SHP77 (cell line): Measurements from ENCODE around the gene PAPPA2.

Source experiments
- DNase-seq, 2 experiments: peaks; one replicate each; lab custom pipeline; 2025; lab: John Stamatoyannopoulos, UW

The PAPPA2 gene

DNA sequence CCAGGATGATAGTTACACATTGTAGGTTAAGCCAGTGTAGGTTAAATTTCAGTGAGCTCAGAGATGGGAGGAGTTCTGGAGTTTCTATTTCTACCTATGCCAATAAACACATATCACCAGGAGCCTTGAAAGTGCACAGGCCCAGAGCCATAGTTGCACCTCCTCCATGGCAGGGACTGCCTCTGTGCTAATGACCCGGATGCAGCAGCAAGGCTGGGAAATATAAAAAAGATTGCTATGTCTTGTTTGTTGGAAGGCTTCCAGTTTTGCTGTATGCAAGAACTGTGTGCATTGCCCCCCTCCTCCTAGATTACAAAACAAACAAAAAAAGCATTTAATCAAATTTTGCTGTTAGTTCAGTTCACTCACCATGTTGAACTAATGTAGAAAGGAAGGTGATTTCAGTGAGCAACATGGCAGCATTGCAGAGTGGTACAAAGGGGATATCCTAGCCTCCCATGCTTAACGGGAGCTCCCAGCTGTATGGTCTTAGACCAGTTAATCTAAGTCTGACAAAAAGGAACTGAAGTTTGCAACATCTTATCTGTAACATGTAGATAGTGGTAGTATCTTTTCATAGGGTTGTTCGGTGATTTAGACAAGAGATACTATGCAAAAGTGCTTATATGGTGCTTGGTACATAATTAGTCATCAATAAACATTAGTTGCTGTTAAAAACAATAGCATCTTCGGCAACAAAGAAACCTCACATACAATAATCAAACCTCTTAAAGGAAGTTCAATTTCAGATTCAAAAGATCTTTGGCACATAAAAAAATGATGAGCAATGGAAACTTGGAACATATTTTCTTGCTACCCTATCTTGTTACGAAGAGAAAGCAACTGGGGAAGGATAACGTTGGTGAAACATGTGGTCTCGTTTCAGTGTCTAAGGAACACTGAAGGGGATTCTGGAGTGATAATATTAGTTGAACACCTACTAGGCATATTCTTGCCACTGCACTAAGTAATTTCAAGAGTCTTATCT, 392.1 kb downstream of the PAPPA2 start:
- DNase-seq: peak in 1 of 2 experiments; percentile 6

DNA sequence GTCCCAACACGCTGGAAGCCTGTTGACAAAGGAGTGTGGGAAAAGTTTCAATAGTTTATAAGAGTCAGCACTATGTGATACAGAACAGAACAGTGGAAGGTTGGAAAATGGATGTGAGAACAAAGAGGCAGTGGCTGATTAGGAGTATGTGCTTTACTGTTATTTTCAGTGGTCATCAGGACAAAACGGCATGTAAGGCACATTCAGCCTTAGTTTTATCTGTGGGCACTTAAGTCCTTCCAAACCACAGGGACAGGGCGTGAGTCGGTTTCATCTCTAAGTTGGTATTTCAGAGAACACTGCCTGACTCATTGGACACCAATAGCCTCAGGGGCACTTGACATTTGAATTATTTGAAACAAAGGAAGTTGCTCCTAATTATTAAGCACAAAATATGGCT, 394.7 kb downstream of the PAPPA2 start:
- no peak for DNase-seq

DNA sequence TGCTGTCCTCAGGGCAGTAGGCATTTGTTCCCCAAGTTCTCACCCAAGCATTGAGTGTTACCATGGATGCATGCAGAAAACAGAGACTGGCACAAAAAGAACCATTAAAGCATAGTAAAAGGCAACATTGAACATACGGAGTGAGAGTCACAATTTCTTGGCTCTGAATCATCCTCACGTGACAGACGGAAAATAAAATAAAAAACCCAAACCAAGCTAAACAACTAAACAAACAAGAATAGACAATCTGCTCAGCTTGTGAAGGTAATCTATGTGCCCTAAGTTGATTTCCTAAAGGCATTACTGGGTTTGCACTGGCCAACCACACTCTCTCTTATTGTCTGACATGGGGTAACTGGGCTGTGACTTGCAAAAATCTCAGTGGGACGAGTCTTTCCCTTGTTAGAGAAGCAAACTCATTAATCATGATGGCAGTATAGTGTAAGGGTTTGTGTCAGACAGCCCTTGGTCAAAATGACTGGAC, 395.5 kb downstream of the PAPPA2 start:
- DNase-seq: no peak

DNA sequence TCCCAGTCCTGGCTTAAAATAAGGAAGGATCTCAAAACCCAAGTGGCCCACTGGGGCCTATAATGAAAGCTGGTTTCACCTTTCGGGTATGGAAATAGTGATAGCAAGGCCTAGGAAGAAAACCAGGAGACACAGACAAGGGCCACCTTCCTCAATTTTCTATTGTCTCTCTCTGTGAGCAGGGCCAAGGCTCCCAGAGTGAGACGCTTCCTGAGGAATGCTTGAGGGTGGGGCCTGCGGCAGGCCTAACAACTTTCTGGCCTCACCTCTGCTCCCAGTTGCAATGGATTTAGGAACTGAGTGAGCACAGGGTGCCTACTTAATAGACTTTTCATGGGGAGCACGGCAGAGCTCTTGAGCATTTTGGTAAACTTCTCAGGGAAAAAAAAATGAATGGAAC, 400.6 kb downstream of the PAPPA2 start:
- DNase-seq: no peak

DNA sequence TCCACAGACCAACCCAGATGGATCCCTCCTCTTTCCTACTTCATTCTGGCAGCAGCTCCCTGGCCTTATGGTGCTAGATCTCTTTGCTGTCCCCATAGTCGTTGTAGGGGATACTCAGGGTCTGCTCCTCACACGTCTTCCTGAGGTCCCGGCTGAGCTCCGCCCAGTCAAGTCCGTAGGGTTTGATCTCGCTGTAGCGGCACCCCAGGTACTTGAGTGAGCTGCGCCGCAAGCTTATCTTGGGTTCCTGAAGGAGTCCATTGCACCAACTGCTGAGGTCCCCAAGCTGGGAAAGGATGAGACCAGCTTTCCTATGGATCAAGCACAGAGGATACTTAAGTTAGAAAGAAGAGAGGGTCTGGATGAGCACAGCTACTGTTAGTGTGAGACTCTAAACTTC, 401.2 kb downstream of the PAPPA2 start:
- no peak for DNase-seq

DNA sequence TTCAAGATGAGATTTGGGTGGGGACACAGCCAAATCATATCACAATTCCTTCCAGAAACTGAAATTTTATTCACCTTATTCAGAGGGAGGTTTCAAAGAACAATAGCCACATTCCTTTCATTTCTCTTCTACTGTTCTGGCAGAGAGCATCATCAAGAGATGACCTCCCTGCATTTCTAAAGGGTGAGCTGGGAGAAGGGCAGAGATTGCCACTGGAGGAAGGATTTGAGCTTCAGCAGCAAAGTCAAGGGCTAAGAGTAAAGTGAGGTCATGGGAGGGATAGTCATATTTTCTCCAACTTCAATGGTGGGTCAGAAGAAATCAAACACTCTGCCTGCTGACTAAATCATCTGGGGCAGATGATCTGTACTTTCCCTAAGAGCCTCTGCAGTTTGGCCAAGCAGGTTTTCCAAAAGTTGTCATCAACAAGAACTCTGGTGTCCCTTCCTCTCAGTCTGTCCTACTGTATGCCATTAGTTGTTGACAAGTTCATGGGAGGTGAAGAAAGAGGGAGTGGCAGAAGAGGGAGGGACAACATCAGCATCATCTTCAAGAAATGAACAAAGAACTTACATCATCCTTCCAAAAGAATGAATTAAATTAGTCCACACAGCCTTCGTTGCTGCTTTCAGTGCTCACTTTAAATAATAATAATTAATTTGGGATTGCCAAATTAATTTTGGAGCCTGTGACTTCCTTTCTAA, 403.2 kb downstream of the PAPPA2 start:
- no peak for DNase-seq

DNA sequence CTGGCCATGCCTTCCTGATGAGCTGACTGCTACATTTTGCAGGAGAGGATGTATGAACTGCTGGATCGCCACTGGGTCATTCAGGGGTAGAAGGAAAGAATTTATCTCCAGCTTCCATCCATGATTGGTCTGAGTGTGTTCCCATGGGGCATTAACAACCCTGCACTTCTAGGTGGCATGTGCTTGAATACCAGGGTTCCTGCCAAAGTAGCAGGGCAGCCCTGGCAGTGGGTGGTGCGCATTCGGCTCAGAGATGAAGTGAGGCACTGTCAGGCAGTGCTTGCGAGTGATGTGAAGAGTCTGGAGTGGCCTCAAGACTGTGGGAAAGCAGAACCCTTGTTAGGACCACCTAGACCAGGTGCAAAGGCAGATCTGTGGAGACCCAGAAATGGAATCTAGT, 406.6 kb downstream of the PAPPA2 start:
- DNase-seq: no peak

DNA sequence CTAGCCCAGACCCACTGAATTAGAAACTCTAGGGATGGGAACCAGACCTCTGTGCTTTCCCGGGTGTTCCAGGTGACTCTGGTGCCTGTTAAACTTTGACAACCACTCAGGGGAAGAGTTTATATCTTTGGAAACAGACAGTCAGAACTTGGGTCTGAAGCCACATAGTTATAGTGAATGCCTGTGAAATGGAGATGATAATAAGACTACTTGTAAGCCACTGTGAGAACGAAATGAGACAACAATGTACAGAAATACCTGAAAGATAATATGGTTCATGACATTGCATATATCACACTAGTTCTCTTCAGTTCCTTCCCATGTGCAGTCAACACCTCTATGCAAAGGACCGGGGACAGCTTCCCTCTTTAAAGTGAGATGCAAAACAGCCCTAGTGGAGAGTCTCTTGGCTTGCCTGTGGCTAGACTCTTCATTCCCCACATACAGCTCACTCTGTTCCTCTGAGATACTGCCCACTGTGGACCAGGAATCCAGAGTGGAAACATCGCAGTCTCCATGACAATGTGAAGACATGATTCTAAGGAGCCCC, 414.1 kb downstream of the PAPPA2 start:
- DNase-seq: no peak

DNA sequence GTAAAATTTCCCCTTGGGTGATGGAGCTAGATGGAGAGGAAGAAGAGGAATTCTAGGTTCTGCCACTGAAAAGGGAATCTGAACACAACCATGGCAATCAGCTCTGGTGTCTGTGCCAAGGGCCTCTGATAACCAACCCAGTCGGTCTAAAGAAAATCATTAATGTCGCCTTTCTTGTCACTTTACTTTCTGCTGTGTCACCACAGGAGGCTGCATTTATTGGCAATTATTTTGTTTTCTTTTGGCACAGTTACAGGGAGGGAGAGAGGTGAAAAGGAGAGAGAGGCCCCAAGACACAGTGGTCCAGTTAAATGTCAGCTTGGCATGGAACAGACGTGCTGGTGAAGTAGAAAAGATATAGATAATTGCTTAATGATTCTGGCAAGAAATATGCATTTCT, 414.6 kb downstream of the PAPPA2 start:
- no peak for DNase-seq

DNA sequence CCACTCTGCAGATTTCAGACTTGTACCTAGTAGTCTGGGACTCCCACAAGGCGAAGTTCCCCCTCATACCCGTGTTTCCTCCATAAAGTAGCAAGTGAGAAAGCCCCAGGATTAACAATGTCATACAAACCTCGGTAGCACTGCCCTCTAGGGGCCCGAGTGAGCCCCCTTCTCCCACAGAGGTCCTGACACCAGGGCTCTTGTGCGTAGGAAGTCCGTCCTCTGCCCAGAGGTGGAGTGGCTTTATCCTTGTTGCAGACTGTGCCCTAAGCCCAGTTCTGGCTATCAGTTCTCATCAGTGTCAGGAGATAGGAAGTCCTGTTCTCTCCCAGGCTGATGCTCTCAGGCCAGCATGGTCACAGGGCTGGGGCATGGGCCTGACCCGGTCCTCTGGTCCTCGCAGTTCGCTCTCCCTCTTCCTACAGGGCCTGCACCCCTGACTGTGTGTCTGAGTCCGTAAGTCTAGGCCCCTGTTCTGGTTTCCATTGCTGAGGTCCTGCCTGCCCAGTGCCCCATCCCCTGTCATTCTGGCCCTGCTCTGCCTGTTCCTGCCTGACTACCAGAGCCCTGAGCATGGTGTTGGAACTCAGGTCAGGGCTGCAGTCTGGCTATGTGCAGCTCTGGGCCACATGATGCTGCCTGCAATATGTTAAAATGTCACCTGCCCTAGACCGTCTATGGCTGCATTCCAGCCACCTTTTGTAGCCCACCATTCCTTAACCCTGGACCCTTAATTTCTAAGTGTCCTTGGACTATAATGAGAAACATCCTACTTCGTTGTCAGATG, 416.0 kb downstream of the PAPPA2 start:
- DNase-seq: no peak

DNA sequence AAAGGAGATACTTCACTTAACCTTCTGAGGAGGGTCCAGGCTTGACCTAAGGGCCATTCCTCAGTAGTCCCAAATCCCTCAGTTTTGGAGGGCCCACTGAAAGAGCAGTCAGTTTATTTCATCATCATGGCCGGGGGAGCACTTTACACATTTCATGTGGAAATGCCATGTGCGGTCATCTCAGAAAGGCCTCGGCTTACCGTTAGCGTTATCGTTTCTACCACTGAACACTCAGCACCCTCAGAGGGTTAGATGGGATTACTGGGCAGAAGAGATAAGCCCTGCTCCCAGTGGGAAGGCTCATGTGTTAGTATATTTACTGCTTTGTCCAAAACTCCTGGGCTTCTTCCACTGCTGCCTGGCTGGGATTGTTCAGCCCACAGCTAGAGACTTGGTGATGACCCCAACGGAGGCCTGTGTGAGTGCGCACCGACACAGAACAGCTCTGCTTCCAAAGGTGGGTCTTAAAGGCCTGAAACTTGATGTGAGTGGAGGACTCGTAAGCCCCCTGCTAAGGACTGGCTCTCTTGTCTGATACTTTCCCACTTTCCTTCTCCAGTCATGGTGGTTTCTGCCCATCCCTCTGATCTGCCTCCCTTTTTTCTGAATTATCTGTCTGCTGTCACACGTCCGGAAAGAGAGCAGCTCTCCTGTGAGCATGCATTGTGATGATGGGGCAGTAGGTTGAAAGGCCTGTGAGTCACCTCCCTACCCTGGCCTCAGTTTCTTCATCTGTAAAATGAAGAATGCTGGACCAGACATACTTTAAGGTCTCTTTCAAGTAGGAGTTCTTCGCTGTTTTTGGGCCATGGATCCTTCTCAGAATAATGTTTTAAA, 417.0 kb downstream of the PAPPA2 start:
- DNase-seq: no peak

DNA sequence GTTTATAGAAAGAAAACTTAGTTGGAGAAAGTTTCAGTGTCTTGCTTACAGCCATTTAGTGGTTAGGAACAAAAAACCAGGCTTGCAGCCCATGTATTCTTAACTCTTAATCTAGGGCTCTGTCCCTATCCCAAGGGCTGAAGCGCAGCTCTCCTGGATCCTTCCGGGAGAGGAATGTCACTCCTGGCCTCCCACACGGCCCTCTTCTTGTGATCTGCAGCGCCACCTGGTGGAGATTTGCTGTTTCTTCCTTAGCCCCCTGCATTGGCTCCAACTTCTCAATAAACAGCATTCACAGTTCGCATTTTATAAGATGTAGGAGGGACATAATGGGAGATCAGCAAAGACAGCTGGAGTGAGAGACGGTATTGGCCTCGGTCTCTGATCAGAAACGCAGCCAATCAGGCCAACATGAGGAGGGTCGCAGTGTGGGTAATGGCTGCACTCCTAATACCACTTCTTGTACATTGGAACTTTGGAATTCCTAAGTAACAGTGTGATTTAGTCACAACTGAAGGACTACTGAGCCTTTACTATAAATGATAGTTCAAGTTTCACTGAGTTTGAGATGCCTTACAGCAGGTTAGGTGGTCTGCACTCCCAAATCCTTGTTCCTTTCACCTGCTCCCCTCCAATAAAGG, 418.1 kb downstream of the PAPPA2 start:
- peak; percentile 45 to 69 for DNase-seq

DNA sequence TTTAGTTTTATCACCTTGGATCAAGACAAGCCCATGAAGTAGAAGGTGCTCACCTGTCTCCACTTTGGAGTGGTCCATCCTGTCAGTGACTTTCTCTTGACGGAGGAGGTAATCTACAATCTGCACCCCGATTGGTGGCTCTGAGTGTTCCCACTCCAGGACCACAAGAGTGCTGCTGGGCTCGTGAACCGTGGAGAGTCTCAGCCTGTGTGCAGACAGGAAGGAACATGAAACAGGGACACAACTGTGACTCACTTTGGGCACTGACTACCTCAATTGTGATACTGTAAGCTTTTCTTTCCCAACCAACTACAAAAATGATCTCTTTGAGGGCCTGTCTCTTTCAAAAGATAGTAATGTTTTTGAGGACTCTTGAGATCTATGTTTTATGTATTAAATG, 421.3 kb downstream of the PAPPA2 start:
- no peak for DNase-seq

DNA sequence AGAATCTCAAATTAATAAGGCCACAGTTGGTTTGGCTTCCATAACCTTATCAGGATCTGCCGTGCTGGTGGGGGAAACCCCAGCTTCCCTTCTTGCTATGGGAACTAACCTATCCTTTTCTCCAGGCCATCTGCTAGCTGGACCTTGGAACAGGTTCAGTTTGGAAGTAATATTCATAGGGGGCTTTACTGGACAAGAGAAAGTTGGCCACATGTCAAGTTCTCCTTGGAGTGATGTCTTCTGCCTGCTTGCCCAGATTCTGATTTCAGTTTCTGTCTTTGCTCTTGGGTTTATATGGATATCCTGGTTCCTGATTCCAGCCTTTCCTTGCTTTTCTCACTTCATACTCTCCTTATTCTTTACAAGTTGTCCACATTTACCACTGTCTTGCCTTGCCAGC, 421.9 kb downstream of the PAPPA2 start:
- no peak for DNase-seq

DNA sequence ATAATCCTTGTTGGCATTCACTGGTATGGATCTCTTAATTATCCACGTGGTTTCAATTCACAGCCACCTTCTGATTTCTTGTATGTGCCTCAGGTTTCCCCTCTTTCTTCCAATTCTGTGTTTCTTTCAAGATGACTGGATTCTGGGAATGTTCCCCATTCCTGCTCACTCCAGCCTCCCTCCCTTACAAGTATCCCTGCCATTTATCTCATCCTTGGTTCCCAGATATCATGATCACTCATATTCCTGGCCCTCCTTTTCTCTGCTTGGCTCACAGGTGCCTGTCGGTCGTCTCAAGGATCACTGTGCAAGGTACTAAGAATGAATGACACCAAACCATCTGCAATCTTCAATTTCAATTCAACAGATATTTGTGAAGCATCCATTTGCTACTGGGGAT, 422.4 kb downstream of the PAPPA2 start:
- DNase-seq: no peak

DNA sequence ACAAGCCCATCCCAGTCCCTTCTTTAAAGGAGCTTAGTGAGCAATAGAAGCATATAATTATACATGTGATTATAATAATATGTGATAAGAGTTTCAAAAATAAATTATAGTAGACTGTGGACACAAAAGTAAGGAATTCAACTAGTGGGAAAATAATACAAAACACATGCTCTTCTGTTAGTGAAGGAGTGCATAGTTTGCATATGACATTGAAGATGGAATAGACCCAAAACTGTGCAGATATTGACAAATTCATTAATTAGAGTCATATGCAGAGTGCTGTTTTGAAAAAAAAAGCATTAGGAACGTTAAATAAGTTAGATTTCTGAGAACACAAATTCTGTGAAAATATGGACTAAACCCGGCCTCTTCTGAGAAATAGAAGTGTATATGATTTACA, 422.8 kb downstream of the PAPPA2 start:
- no peak for DNase-seq

DNA sequence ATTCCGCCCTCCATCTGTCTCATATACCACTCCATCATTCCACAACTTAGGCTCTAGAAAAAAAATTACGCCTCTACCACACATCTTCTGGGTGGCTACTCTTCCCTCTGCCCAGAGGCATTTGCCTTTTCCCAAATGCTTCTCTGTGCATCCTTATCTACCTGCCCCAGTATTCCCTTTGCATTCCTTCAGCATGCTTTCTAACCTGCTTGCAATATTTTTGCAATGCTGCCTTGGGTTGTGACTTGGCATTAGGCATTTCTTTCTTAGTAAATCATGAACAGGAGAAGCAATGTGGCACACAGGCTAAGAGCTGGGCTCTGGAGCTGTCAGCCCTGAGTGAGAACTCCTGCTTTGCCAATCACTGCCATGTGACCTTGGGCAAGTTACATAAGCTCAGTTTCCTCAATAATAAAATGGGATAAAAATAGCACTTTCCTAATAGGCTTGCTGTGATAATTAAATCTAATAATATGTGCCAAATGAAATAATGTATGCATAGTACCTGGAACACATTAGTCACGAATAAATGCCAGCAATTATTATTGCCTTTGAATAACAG, 425.6 kb downstream of the PAPPA2 start:
- DNase-seq: no peak

DNA sequence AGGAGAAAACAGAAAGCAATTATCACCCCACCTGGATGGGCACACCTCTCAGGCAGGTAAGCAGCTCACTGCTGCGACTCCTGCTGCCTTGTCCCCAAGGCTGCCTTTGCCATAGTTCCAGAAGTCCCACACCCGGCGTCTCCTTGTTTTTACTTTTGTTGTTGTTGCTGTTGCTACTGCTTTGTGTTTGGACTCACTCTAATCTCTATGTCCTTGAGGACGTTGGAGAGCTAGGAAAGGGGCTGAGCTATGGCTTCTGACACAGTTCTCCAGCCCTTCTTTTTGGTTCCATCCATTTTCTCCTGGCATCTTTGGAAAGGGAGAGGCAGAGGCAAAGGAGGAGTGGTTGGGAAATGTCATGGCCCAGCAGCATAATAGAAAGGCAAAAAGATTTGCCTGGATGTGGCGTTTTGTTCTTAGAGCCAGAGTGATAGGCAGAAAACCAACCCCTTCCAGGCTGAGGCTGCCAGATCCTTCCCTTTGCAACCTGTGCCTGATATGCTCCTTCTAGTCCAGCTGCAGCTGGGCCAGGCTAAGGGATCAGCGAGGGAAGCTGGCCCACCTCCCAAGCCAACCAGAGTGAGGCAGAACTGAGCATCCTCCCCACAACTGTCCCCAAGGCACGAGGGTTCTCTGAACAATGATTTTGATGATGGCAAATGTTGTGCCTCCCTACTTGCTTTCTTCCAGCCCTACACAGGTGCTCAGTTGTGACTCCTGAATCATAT, 430.8 kb downstream of the PAPPA2 start:
- DNase-seq: no peak

DNA sequence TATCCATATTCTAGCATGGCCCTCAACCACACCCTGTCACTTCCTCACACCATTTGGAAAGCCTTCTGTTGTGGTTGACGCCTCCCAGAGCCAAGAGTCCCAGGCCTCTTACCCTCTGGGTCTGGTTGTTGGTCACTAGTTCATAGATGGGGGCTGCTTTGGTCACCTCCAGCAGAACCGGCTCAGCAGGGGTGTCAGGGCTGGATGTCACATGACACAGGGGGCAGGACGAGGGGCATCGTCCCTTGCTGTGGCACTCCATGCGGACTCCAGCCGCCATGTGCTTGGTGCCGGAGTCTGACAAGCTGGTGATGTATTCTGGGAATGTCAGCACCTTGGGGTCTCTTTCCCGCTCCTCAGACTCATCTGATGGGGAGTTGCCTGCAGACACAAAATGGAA, 431.5 kb downstream of the PAPPA2 start:
- DNase-seq: no peak
